Activated CD8-positive, alpha-beta memory T cell treated with anti-CD3 and anti-CD28 coated beads, Interleukin-2, amount 10 ng/mL, durations not matched to agents 7 days and 5 days (primary cell): ENCODE measurements around the gene MEIS3. TPM values are rescaled to one million over a fixed set of nuclear protein-coding genes. Genes with fewer than 3 reads are reported as not detected.

Experiments used
- ATAC-seq: fragments of 150-1000 bp; cut with Tn5 transposase; one replicate; pipeline ENCODE4 v1.10.0; 2021; ENCODE audit warnings: moderate library complexity
- CTCF ChIA-PET: fragments of 350-600 bp; sonication (Branson Sonifier 250); formaldehyde crosslinking; loops from one replicate; lab custom pipeline; 2021; ENCODE audit warnings: antibody characterized with exemption; lab: Charles Lee
- DNase-seq: peaks from one replicate; pipeline ENCODE4 v3.0.0-alpha.2; 2020
- H3K27ac Mint-ChIP-seq: one replicate; pipeline ENCODE4 v1.8.0; 2021; ENCODE audit warnings: mild to moderate bottlenecking, mixed read lengths
- H3K27me3 Mint-ChIP-seq: one replicate; pipeline ENCODE4 v1.8.0; 2021; ENCODE audit warnings: mixed read lengths
- H3K36me3 Mint-ChIP-seq: one replicate; pipeline ENCODE4 v1.8.0; 2021; ENCODE audit warnings: mild to moderate bottlenecking, mixed read lengths
- H3K4me1 Mint-ChIP-seq: one replicate; pipeline ENCODE4 v1.8.0; 2021; ENCODE audit warnings: mixed read lengths
- H3K4me3 Mint-ChIP-seq: one replicate; pipeline ENCODE4 v1.8.0; 2021; ENCODE audit warnings: mild to moderate bottlenecking, moderate library complexity, mixed read lengths
- H3K9me3 Mint-ChIP-seq: one replicate; pipeline ENCODE4 v1.8.0; 2022; ENCODE audit warnings: low read depth, mixed read lengths
- total RNA-seq, 2 experiments: library from RNA; stranded (reverse); gene quantifications; one replicate each; pipeline ENCODE4 v1.2.3, GENCODE V29; 2021

MEIS3 gene
- total RNA-seq, 2 experiments from 2014 or later, result not detected

GRCh38 chr19:47432499-47432898 lies 13.2 kb upstream of the MEIS3 start:
- peaks cover 35% of the 10 kb centered on the region for H3K27me3 Mint-ChIP-seq
- H3K9me3 Mint-ChIP-seq, result no peaks in the 10 kb centered on the region
- H3K4me1 Mint-ChIP-seq, result peaks cover 68% of the 10 kb centered on the region
- DNase-seq (no peak), ATAC-seq (no peak)
- H3K36me3 Mint-ChIP-seq, result no peaks in the 10 kb centered on the region
- no peak overlapping the region for H3K27ac Mint-ChIP-seq
- H3K4me3 Mint-ChIP-seq, result no peak overlapping the region
- CTCF ChIA-PET, result interaction anchor here (2.3 to 16.9 kb wide), 3 partner anchors 51 to 272 kb away, joined by 8 to 408 read pairs (median 62); partner anchors contain the start of genes DHX34, EHD2 and KPTN

- CTCF ChIA-PET, result interaction anchor here (2.3 to 16.9 kb wide), 3 partner anchors 52 to 272 kb away, joined by 8 to 408 read pairs (median 62); partner anchors contain the start of genes DHX34, EHD2 and KPTN
- no peaks in the 10 kb centered on the region for H3K9me3 Mint-ChIP-seq
- no peaks in the 10 kb centered on the region for H3K36me3 Mint-ChIP-seq
- DNase-seq, result no peak
- H3K4me3 Mint-ChIP-seq, result no peak overlapping the region
- H3K27me3 Mint-ChIP-seq, result peaks cover 34% of the 10 kb centered on the region
- H3K4me1 Mint-ChIP-seq, result peaks cover 68% of the 10 kb centered on the region
- no peak overlapping the region for H3K27ac Mint-ChIP-seq
- no peak for ATAC-seq
These were observed 12.8 kb upstream of the MEIS3 start for GRCh38 chr19:47432091-47432490.

DNA sequence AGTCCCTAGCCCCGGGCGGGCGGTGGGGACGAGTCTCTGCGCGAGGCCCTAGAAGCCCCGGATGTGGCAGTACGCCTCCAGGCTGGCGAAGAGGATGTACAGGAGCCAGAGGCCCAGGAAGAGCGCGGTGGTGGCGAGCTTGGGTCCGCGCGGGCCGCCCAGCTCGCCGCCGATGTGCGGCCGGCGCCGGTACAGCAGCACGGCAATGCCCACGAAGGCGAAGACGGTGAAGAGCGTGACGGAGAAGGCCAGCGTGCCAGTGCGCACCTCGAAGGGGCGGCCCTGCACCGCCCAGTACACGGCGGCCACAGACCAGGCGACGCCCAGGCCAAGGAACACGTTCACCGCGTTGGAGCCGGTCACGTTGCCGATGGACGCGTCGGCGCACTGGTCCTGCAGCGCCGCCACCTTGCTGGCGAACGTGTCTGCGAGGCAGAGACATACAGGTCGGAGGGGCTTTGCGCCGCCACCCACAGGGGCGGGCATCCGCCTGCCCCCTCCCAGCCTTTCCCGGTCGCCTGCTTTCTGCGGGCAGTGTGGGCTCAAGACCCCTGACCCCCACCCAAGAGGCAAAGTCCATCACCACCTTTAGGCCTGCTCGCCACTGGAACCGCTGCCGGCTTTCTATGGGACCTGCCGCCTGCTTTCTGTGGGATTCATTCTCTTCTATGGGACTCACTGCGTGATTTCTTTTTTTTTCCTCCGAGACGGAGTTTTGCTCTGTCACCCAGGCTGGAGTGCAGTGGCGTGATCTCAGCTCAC lies 10.9 kb upstream of the MEIS3 start:
- H3K36me3 Mint-ChIP-seq, result no peaks in the 10 kb centered on the region
- peak overlapping the region; percentile 53 for H3K4me3 Mint-ChIP-seq
- H3K4me1 Mint-ChIP-seq, result peaks cover 51% of the 10 kb centered on the region
- no peaks in the 10 kb centered on the region for H3K9me3 Mint-ChIP-seq
- peak overlapping the region; percentile 24 for H3K27ac Mint-ChIP-seq
- CTCF ChIA-PET, result interaction anchor here (0.9 to 16.9 kb wide), 8 partner anchors 9 to 274 kb away, joined by 3 to 408 read pairs (median 4); partner anchors contain the start of genes EHD2 and KPTN
- ATAC-seq (peak; percentile 42), DNase-seq (peak; percentile 67)
- peaks cover 41% of the 10 kb centered on the region for H3K27me3 Mint-ChIP-seq

DNA sequence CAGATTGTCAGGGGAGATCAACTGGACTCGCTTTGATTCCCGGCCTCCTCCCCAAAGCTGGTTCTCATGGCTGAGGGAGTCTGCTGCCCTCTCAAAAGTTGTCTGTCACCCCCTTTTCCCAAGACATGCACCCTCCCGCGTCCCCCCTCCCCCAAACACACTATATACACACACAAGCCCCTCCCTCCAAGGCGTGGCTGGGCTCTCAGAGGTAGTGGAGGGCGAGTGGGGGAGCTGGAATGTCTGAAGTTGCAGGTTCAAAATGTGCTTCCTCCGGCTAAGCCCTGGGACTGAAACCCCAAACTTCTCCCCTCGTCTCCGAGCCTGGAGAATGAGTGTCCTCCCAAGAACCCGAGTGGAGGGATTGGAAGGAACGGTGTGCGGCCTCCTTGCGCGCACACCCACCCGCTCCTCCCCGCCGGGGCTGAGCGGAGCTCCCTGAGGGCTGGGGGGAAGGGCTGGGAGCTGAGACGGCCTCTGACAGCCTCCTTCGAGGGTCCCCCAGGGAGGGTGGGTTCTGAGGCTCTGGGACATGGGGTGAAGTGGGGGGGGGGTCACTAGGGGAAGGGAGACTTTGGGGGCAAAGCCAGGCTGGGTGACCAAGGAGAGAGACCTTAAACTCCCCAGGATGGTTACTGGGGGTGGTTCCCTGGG lies 9.9 kb upstream of the MEIS3 start:
- no peak for ATAC-seq
- Mint-ChIP-seq H3K27me3 (peaks cover 47% of the 10 kb centered on the region), H3K9me3 (no peaks in the 10 kb centered on the region), H3K27ac (no peak overlapping the region), H3K36me3 (no peaks in the 10 kb centered on the region), H3K4me3 (peak overlapping the region; percentile 53), H3K4me1 (peaks cover 41% of the 10 kb centered on the region)
- no peak for DNase-seq
- CTCF ChIA-PET, result interaction anchor here (0.9 to 16.9 kb wide), 15 partner anchors 7 to 316 kb away, joined by 3 to 408 read pairs (median 10); partner anchors contain the start of genes DHX34, EHD2, INAFM1 and KPTN

GRCh38 chr19:47428177-47428894 lies 9.0 kb upstream of the MEIS3 start:
- H3K4me1 Mint-ChIP-seq, result peaks cover 33% of the 10 kb centered on the region
- DNase-seq (peak; percentile 96), ATAC-seq (peak; percentile 88)
- H3K36me3 Mint-ChIP-seq, result no peaks in the 10 kb centered on the region
- H3K27ac Mint-ChIP-seq, result no peak overlapping the region
- CTCF ChIA-PET, result interaction anchor here (0.6 to 16.9 kb wide), 32 partner anchors 8 to 785 kb away, joined by 3 to 408 read pairs (median 4); partner anchors contain the start of genes CCDC9, DHX34, EHD2 and INAFM1
- peaks cover 54% of the 10 kb centered on the region for H3K27me3 Mint-ChIP-seq
- H3K4me3 Mint-ChIP-seq, result no peak overlapping the region
- no peaks in the 10 kb centered on the region for H3K9me3 Mint-ChIP-seq

GRCh38 chr19:47427241-47428176 lies 8.2 kb upstream of the MEIS3 start:
- no peak overlapping the region for H3K4me3 Mint-ChIP-seq
- peak; percentile 80 for DNase-seq
- peaks cover 63% of the 10 kb centered on the region for H3K27me3 Mint-ChIP-seq

DNA sequence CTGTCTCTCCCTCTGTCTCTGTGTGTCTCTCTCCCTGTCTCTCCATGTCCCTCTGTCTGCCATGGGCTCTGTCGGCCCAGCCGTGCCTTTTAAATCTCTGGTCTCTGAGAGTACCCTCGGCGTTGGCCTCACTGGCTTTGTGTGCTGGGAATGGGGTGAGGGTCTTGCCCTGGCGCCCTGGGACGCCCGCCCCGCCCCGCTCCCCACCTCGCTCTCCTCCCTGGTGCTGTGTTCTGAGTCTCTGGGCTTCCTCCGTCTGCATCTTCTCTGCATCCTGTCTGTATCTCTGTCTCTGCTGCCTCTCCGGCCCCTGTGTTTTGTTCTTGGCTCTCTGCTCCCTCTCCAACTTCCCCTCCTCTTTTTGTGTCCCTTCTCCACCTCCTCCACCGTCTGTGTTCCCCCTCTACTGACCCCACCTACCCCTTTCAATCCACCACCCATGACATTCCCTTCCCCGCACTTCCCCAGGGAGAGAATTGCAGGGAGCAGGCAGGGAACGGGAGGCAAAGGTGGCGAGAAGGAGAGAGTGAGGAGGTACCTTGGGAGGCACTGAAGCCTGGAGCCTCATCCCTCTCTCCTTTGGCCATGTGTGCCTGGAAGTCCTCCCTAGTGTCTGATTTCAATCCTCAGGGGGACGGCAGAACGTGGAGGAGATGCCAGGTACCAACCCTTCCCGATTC lies 4.0 kb upstream of the MEIS3 start:
- CTCF ChIA-PET, result no interaction called here
- Mint-ChIP-seq H3K36me3 (peaks cover 1% of the 10 kb centered on the region), H3K4me3 (no peak overlapping the region), H3K27me3 (peaks cover 77% of the 10 kb centered on the region), H3K4me1 (peaks cover 2% of the 10 kb centered on the region), H3K27ac (no peak overlapping the region), H3K9me3 (no peaks in the 10 kb centered on the region)
- DNase-seq (no peak), ATAC-seq (no peak)

More at GRCh38 chr19:47427241-47428176, 8.2 kb upstream of the MEIS3 start:
- H3K4me1 Mint-ChIP-seq, result peaks cover 24% of the 10 kb centered on the region
- H3K36me3 Mint-ChIP-seq, result peaks cover 1% of the 10 kb centered on the region
- no peaks in the 10 kb centered on the region for H3K9me3 Mint-ChIP-seq
- CTCF ChIA-PET, result interaction anchor here (0.6 to 16.9 kb wide), 28 partner anchors 9 to 317 kb away, joined by 3 to 408 read pairs (median 4); partner anchors contain the start of genes CCDC9, DHX34, EHD2 and INAFM1
- no peak overlapping the region for H3K27ac Mint-ChIP-seq
- ATAC-seq, result peak; percentile 43

GRCh38 chr19:47422417-47423163 lies 3.3 kb upstream of the MEIS3 start:
- Mint-ChIP-seq H3K27ac (no peak overlapping the region), H3K9me3 (no peaks in the 10 kb centered on the region), H3K4me3 (no peak overlapping the region), H3K27me3 (peaks cover 84% of the 10 kb centered on the region), H3K4me1 (peaks cover 6% of the 10 kb centered on the region), H3K36me3 (peaks cover 1% of the 10 kb centered on the region)
- ATAC-seq (no peak), DNase-seq (no peak)
- CTCF ChIA-PET, result no interaction called here

DNA sequence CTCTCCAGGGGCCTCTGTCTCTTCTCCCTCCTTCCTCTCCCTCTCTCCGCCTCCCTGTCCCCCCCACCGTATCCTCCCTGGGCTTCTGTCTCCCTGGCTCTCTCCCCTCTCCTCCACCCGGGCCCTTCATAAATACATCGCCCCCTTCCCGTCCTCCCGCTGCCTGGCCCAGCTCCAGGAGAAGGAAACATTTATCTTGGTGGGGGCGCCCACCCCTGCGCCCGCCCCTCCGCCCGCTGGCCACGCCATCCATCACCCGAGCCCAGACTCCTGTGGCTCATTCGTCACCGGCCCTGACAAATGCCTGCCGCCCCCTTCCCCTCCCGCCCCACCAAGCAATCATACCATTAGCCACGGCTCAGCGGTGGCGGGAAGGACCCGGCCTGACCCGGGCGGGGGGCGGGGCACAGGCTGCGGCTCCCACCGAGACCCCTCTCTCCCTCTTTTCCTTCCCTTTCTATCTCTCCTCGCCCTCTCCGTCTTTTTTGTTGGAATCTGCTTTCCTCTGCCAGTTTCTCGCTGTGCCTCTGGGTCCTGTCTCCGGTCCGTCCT lies 2.6 kb upstream of the MEIS3 start:
- Mint-ChIP-seq H3K4me1 (peaks cover 6% of the 10 kb centered on the region), H3K4me3 (no peak overlapping the region), H3K9me3 (no peaks in the 10 kb centered on the region), H3K27ac (no peak overlapping the region), H3K36me3 (peaks cover 1% of the 10 kb centered on the region), H3K27me3 (peaks cover 87% of the 10 kb centered on the region)
- CTCF ChIA-PET, result no interaction called here
- DNase-seq (no peak), ATAC-seq (no peak)

- Mint-ChIP-seq H3K9me3 (no peaks in the 10 kb centered on the region), H3K36me3 (peaks cover 1% of the 10 kb centered on the region), H3K27me3 (peaks cover 88% of the 10 kb centered on the region), H3K4me1 (peaks cover 6% of the 10 kb centered on the region), H3K27ac (no peak overlapping the region), H3K4me3 (no peak overlapping the region)
- no peak for DNase-seq
- CTCF ChIA-PET, result no interaction called here
- no peak for ATAC-seq
These were observed 2.0 kb upstream of the MEIS3 start for GRCh38 chr19:47421244-47421786.

- CTCF ChIA-PET, result no interaction called here
- H3K4me3 Mint-ChIP-seq, result no peak overlapping the region
These were observed 462 bp upstream of the MEIS3 start for GRCh38 chr19:47419789-47420188.

More at GRCh38 chr19:47419789-47420188, 462 bp upstream of the MEIS3 start:
- H3K4me1 Mint-ChIP-seq, result peaks cover 6% of the 10 kb centered on the region
- ATAC-seq, result no peak
- no peak for DNase-seq
- H3K36me3 Mint-ChIP-seq, result peaks cover 1% of the 10 kb centered on the region
- no peak overlapping the region for H3K27ac Mint-ChIP-seq
- H3K9me3 Mint-ChIP-seq, result no peaks in the 10 kb centered on the region
- H3K27me3 Mint-ChIP-seq, result peaks cover 86% of the 10 kb centered on the region
